H1 (cell line): Measurements from ENCODE around the gene PTPN7. TPM values are rescaled to one million over a fixed set of nuclear protein-coding genes. Genes with fewer than 3 reads are reported as not detected.

Source experiments
- PHF8 ChIP-seq: fragments of 200-600 bp; sonication (generic); conservative IDR thresholded peaks from 2 replicates; pipeline ENCODE4 v1.7.1; 2012; ENCODE audit warnings: low read depth, mild to moderate bottlenecking, inconsistent platforms, low read length, moderate library complexity
- polyA plus RNA-seq, 7 experiments: library from polyadenylated mRNA; depleted of rRNA in 3 of 7; stranded (reverse) in 5 of 7; unstranded in 2 of 7; fragments of >200 nt in 5 of 7; fragments of 200-250 nt in 2 of 7; gene quantifications; 1 replicate in 5 of 7; 2 replicates in 1 of 7; 4 replicates in 1 of 7; pipeline versions ENCODE4 v1.2.1 to v1.2.3, GENCODE V29; 2011 to 2013; ENCODE audit warnings: missing spikeins in 2 of 7, mixed read lengths in 2 of 7
- total RNA-seq: library from RNA; stranded (reverse); fragmentation: NEBNext Ultra II Directional; extraction: Animal tissue kit (Norgen Biotek cat#: 25700); gene quantifications from 2 replicates; pipeline ENCODE4 v1.2.1, GENCODE V29; 2021

PTPN7 gene
- total and polyA plus RNA-seq, 2 of the 8 experiments (the other 6 are each of a cell fraction or from before 2014, with no cell fraction given), result 0.20 TPM; not detected in 1

GRCh38 chr1:202130816-202131522, 29.4 kb downstream of the PTPN7 start (continued):
- no peak for TF ChIP-seq PHF8
- TF ChIP-seq, all 59 proteins: peak for 0
